Calu3 (cell line): ENCODE data around the gene THRSP. TPM values are rescaled to one million over a fixed set of nuclear protein-coding genes. Genes with fewer than 3 reads are reported as not detected.
A peak's percentile ranks its signal among the peaks of the same experiment; 100 is the strongest.

Source experiments
- BruUV-seq: library from RNA; stranded (reverse); fragments of 400-500 nt; replicated peaks from 2 replicates; lab custom pipeline; 2021; lab: Mats Ljungman, UMichigan
- CTCF ChIA-PET: fragments of 300-600 bp; sonication (Branson Sonifier 250); formaldehyde crosslinking; loops from one replicate; lab custom pipeline; 2022; ENCODE audit warnings: antibody characterized with exemption; lab: Charles Lee
- DNase-seq: peaks from one replicate; pipeline ENCODE4 v3.0.0; 2022
- H3K27ac Mint-ChIP-seq: one replicate; pipeline ENCODE4 v1.8.0; 2022; ENCODE audit warnings: mixed read lengths; ENCODE audit not compliant: unreplicated experiment
- H3K27me3 Mint-ChIP-seq: one replicate; pipeline ENCODE4 v1.8.0; 2022; ENCODE audit warnings: mixed read lengths; ENCODE audit not compliant: unreplicated experiment
- H3K36me3 Mint-ChIP-seq: one replicate; pipeline ENCODE4 v1.8.0; 2022; ENCODE audit warnings: mild to moderate bottlenecking, moderate library complexity, mixed read lengths; ENCODE audit not compliant: insufficient read depth, unreplicated experiment
- H3K4me1 Mint-ChIP-seq: one replicate; pipeline ENCODE4 v1.8.0; 2022; ENCODE audit warnings: mild to moderate bottlenecking, low read depth, mixed read lengths; ENCODE audit not compliant: unreplicated experiment
- H3K4me3 Mint-ChIP-seq: one replicate; pipeline ENCODE4 v1.8.0; 2022; ENCODE audit warnings: mild to moderate bottlenecking, low read depth, moderate library complexity, mixed read lengths; ENCODE audit not compliant: unreplicated experiment
- H3K9me3 Mint-ChIP-seq: one replicate; pipeline ENCODE4 v1.8.0; 2022; ENCODE audit warnings: low read depth, mixed read lengths; ENCODE audit not compliant: unreplicated experiment
- intact Hi-C: fragments of 100-400 bp; cut with micrococcal nuclease; formaldehyde crosslinking; loops from one replicate; pipeline ENCODE4 v1.10.0; 2022; ENCODE audit not compliant: unreplicated experiment
- total RNA-seq: library from RNA; stranded (reverse); gene quantifications from 2 replicates; pipeline ENCODE4 v1.2.3, GENCODE V29; 2022
- TF ChIP-seq, protein P1 (sequence below): fragments of 200-600 bp; IDR thresholded peaks from one replicate; pipeline ENCODE4 v1.8.0; 2022; ENCODE audit warnings: antibody characterized with exemption; ENCODE audit not compliant: unreplicated experiment

Gene THRSP
- total RNA-seq, 1 experiment from 2014 or later: not detected

DNA sequence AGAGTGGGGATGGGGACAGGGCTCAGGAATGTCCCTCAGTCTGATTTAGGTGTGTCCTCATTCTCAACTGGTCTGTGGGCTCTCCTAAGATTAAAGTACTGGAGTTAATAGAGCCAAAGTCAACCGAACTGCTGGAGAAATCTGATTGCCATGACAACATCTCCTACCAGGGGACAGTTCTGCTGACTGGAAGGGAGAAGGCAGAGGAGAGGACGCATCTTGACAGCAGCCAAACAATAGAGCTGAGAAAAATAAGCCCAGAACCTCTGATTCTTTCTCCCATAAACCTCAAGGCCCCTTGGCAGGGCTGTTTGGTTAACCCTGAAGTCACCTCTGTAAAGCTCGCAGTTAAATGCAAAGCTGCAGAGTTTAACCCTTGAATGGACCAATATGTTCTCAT lies 43.4 kb upstream of the THRSP start:
- Mint-ChIP-seq H3K4me3 (peak overlapping the region; percentile 0), H3K4me1 (peaks cover 43% of the 10 kb centered on the region), H3K27ac (no peak overlapping the region), H3K36me3 (peaks cover 27% of the 10 kb centered on the region), H3K27me3 (no peaks in the 10 kb centered on the region), H3K9me3 (no peaks in the 10 kb centered on the region)
- intact Hi-C loops: no loop called here
- TF ChIP-seq, protein P1, sequence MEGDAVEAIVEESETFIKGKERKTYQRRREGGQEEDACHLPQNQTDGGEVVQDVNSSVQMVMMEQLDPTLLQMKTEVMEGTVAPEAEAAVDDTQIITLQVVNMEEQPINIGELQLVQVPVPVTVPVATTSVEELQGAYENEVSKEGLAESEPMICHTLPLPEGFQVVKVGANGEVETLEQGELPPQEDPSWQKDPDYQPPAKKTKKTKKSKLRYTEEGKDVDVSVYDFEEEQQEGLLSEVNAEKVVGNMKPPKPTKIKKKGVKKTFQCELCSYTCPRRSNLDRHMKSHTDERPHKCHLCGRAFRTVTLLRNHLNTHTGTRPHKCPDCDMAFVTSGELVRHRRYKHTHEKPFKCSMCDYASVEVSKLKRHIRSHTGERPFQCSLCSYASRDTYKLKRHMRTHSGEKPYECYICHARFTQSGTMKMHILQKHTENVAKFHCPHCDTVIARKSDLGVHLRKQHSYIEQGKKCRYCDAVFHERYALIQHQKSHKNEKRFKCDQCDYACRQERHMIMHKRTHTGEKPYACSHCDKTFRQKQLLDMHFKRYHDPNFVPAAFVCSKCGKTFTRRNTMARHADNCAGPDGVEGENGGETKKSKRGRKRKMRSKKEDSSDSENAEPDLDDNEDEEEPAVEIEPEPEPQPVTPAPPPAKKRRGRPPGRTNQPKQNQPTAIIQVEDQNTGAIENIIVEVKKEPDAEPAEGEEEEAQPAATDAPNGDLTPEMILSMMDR: no peak
- BruUV-seq: no TSS peak
- DNase-seq: no peak
- CTCF ChIA-PET: no interaction called here

DNA sequence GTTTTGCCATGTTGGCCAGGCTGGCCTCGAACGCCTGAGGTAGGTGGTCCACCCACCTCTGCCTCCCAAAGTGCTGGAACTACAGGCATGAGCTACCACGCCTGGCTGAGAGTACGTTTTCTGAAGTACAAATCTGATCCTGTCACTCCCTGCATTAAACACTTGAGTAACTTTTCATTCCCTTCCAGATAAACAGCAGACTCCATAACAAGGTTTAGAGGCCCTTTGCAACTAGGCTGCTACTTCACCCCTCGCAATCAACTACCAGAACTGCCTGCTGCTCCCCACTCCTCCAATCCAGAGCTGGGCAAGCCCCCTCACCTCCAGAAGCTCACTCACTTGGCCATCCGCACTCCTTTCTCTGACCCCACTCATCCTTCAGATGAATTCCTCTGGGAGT lies 42.0 kb upstream of the THRSP start:
- Mint-ChIP-seq H3K27me3 (no peaks in the 10 kb centered on the region), H3K36me3 (peaks cover 22% of the 10 kb centered on the region), H3K27ac (peak overlapping the region; percentile 87), H3K4me1 (peaks cover 43% of the 10 kb centered on the region), H3K4me3 (peak overlapping the region; percentile 98), H3K9me3 (no peaks in the 10 kb centered on the region)
- TF ChIP-seq, protein P1: no peak
- CTCF ChIA-PET: interaction anchor here (0.7 to 1.0 kb wide), 2 partner anchors 24 to 27 kb away, joined by 3 read pairs; no protein-coding TSS in a partner anchor
- no peak for DNase-seq
- intact Hi-C loops: no loop called here
- BruUV-seq: no TSS peak

DNA sequence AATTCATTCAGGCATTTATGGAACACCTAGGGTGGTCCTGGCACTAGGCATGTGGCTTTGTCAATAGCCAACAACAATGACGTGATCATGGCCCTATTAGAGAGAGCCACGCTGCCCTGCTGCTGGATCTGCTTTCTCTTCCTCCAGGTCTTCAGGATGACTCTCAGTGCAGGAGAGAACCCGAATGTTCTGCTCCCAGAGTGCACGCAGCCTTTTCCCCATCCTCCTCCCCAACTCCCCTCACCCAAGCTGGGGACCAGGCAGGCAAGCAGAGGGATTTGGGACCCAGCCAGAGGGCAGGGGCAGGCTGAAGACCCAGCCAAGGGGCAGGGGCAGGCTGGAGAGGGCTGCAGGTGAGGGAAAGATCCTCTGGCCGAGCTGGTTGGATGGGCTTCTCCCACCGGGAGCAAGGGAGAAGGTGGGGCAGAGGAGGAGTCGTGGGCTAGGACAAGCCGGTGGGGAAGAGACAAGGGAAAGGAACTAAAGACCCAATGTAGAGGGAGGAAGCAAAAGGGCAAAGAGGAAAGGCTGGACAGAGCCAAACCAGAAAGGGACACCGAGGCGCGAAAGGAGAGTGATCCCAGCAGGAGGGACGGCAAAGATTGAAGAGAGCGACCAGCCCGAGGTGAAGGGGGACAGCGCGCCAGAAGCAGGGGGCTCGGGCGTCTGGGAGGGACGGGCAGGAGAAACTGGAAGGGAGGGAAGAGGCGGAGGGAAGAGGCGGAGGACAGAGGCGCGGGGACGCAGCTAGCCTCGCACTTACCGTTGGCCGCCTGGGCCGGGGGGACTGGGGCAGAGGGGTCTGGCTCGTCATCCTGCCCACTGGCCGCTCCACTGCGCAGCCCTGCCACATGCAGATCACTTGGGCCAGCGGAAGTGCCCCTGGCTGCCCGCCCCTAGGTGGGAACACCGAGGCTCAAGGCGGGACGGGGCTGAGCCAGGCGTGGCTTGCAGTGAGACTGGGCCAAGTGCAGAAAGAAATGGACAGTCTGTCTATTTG lies 41.0 kb upstream of the THRSP start, which contains the start of gene KCTD14:
KCTD14 (minus strand) TSS at position 880 of the 1,000 bp plus-strand sequence; CDS start at position 853, 27 bp downstream.
- intact Hi-C loops: no loop called here
- peaks cover 22% of the 10 kb centered on the region for H3K36me3 Mint-ChIP-seq
- TF ChIP-seq, protein P1: no peak
- no TSS peak for BruUV-seq
- H3K27me3 Mint-ChIP-seq: no peaks in the 10 kb centered on the region
- CTCF ChIA-PET: no interaction called here
- peak; percentile 74 for DNase-seq
- H3K27ac Mint-ChIP-seq: peak within 1 kb of the TSS; percentile 87
- H3K9me3 Mint-ChIP-seq: no peaks in the 10 kb centered on the region
- peak within 1 kb of the TSS; percentile 98 for H3K4me3 Mint-ChIP-seq
- H3K4me1 Mint-ChIP-seq: peaks cover 43% of the 10 kb centered on the region

DNA sequence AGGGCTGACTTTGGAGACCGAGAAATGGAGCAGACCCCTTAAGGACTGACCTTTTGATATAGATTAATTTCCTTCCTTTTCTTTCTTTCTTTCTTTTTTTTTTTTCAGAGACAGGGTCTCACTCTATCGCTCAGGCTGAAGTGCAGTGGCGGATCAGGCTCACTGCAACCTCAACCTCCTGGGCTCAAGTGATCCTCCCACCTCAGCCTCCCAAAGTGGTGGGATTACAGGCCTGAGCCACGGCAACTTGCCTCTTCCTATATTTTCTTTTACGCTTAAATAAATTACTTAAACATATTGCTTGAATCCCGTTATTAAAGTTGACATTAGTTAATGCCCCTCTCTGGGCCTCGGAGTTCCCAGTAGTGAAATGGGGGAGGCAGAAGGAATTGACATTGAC lies 40.2 kb upstream of the THRSP start:
- Mint-ChIP-seq H3K9me3 (no peaks in the 10 kb centered on the region), H3K27me3 (no peaks in the 10 kb centered on the region), H3K4me1 (peaks cover 49% of the 10 kb centered on the region), H3K4me3 (peak overlapping the region; percentile 98), H3K36me3 (peaks cover 22% of the 10 kb centered on the region), H3K27ac (peak overlapping the region; percentile 87)
- TF ChIP-seq, protein P1: no peak
- no TSS peak for BruUV-seq
- DNase-seq: no peak
- intact Hi-C loops: no loop called here
- CTCF ChIA-PET: no interaction called here
